HG03175 (cell line): ENCODE measurements around the gene DHRS13.
"Not testable (repeated sequence)": the region's sequence is repeated elsewhere in the genome, so short reads cannot be mapped to it uniquely, and the experiment has no call there.

Source experiments
- ATAC-seq: cut with Tn5 transposase; IDR thresholded peaks from one replicate; pipeline ENCODE4 v1.9.1; 2021; ENCODE audit warnings: mild to moderate bottlenecking, moderate library complexity; ENCODE audit not compliant: unreplicated experiment

The DHRS13 gene

DNA sequence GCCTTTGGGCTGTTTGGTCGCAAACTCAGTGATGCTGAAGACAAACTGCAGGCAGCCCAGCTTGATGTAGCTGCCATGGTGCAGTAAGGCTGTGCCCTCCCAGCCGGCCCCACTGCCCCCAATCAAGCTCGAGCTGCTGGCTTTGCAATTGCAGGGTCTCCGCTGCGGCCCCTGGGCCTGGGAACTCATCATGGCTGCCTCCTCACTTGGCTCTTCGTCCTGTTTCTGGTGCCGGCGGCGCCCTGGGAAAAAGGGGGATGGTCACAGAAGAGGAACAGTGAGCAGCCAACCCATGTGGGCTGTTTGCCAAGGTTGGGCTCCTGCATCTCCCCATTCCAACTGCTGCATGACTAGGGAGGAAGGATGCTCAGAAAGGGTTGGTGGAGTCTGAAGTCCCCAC lies 3.4 kb upstream of the DHRS13 start:
- no peak for ATAC-seq

DNA sequence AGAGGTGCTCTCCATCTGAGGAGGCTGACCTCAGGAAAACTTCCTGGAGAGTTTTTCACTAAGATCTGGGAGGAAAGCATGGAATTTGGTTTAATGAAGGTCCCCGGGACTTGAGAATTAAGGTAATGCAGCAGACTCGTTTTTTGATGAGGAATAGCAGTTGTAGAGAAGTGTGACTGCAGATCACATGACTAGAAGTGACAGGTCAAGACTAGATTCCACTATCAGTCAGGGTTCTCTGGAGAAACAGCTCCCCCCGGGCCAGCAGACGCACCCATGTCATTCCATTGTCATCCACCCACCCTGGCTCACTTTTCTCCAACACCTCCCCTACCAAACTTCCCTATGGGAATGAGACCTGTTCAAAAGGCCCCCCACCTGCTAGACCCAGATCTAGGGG lies 1.9 kb upstream of the DHRS13 start:
- no peak for ATAC-seq

DNA sequence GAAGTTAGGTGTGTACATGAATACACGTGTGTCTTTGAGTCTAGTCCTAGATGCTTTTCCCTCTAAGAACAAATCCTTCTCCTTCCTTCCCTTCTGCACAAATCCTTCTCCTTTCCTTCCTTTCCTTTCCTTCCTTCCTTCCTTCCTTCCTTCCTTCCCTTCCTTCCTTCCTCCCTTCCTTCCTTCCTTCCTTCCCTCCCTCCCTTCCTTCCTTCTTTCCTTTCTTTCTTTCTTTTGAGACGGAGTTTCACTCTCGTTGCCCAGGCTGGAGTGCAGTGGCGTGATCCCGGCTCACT lies 615 bp upstream of the DHRS13 start:
- ATAC-seq: not testable (repeated sequence)

DNA sequence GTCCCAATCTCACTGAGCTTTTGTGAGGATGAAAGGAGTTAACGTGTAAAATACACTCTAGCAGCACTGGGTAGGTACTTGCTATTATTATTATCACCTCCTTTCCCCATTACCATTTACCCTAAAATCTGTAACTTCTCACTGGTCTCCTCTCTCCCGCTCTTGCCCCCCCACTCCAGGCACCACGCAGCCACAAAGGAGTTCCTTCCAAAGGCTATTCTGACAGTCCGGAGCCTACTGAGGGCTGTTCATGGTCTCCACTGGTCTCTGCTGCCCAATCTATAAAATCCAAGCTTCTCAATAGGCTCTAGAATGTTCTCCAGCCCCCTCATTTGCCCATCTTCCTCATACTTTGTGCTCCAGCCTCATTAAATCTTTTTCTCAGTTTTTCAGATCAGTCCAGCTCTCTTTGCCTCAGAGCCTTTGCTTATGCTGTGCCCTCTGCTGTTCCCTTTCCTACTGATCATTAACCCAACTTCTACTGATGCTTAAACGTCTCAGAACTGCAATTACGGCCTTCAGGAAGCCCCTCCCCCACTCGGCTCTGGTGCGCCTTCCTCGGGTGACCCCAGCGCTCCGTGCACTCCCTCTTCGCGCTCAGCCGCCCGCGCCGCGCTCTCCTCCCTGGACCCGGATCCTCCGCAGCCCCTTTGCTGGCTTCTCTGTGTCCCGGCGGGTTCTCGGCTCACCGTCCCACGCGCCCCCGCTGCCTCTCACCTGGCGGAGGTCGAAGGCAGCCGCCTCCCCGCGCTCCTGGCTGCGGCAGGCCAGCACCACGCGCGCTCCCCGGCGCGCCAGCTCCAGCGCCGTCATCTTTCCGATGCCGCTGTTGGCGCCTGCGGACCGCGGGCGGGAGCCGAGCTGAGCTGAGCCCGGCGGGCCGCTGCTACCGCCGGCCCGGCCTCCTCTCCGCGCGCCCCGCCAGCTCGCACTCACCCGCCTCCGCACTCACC lies 737 bp downstream of the DHRS13 start:
- peak; percentile 29 for ATAC-seq

DNA sequence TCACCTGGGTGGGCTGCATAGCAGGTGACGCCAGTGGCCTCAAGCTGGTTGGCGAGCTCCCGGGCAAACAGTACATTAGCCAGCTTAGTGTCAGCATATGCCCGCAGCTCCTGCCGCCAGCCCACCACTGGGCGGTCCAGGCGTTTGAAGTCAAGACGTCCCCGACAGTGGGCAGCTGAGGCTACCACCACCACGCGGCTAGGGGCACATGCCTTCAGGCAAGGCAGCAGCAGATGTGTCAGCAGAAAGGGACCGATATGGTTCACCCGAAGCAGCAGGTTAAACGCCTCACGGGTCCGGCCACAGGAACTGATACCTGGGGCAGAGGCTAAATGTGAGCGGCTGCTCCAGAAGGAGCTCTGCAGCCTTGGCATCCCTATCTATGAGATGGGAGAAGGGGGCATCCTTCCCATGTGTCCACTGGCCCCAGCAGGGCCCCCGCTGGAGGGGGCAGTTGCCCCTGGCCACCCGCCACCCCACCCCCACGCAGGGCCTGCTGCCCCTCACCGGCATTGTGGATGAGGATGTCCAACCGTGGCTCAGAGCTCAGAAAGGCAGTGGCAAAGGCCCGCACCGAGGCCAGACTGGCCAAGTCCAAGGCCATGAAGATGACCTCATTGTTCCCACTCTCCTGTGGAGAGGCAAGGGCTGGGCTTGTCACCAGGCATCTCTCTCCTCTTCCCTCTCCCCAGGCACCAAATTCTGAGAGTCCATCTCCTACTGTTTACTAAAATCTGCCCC lies 1.7 kb downstream of the DHRS13 start:
- no peak for ATAC-seq

DNA sequence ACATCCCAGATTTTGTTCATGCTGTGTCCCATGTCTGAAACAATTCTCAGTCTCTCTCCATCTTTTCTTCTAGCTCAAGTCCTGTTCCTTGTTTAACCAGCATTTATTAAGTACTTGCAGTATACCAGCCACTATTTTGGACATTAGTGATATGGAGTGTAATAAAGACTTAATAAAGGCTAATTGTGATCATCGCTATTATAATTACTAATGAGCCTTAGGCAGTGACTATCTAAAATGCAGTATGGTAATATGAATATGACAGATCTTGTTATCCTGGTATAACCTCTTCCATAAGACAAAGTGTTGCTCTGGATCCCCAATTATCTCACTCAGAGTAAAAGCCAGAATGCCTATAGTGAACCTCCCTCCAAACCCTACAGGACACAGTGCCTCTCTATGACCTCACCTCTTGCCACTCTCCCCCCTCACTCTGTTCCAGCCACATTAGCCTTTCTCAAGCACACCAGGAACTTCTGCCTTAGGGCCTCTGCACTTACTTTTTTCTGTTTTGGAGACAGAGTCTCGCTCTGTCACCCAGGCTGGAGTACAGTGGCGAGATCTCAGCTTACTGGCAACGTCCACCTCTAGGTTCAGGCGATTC lies 3.6 kb downstream of the DHRS13 start:
- no peak for ATAC-seq

DNA sequence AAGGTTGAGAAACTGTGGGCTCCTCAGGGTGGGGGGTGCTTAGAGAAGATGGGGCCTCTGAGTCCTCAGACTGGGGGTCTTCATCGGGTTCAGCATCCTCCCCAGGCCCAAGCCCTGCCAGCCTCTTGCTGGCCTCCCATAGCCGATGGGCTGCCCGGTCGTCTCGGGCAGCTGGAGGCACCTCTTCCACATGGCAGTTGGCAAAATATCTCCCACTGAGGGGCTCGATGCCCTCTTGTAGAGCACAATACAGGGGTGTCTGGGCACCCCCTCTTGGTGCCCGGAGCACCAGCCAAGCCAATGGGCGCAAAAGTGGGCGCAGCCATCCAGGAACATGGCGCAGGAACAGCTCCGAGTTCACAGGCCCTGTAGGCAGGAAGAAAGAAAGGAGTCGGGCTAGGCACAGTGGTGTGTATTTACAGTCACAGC lies 4.3 kb downstream of the DHRS13 start:
- ATAC-seq: no peak

DNA sequence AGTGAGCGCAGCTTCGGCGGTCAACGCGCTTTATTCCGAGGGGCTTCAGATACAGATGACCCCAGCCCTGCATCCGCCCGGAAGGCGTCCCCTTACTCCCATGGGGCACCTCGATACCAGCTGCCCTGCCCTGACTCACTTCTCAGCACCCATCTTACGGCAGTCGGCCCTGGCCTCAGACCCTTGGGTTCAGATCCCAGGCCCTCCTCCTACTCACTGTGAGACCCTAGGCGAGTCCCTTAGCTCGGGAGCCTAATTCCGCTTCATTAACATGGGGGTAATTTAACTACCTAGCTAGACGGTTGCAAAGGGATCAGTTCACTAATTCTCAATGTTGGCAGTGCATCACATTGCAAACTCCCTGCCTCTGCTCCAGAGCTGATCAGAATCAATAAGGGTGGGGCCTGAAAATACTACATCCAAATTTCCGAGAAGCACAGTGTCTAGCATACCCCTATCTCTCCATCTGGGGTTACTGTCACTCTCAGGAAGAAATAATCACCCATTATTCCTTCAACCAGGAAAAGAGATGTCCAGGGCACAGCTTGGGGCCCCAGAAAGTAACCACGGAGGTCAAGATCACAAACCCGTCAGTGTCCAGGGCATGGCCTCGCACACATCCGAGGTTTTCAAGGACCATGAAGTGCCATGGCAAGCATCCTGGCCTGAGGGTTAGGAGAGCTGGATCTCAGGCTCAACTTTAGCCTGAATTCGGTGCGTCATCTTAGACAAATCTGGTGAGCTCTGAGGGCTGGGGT lies 4.9 kb downstream of the DHRS13 start:
- no peak for ATAC-seq

DNA sequence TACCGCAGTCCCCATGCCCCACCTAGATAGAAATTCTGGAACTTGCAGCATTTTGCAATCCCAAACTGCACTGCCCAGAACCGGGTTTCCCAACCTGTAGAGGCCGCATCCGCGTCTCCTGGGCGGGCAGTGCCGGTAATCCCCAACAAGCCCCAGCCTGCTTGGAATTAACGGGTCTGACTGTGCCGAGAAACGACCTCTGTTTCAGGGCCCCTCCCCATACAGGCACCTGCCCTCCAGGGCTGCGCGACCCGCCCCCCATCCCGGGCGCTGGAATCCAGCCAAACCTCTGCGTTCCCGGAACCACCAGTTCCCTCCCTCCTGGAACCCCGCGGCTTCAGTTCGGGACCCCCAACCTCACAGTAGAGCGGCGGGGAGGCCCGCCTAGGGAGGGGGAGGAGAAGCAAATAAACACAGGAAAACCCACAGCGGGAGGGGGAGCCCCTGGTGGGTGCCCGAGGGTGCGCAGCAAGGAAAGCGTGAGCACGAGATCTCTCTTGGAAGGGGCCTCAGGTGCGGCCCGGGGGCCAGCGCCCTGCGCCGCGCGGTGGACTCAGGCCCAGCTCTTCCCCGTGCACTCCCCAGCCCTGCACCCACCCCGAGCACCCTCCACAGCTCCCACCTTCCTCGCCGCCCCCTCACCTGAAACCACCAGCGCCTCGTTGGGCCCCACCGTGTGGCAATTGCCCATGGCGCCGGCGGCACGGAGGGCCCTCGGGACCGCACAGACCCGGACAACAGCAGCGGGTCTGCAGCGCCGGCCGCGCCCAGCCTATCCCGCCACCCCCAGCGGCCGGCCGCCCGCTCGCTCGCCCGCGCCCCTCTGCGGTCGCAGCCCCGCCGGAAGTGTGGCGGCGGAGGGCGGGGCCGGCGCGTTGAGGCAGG lies 5.8 kb downstream of the DHRS13 start, which contains the start of gene FLOT2:
Gene FLOT2 (minus strand): TSS at position 850 of the 885 bp plus-strand sequence. CDS start 159 bp downstream, at position 691.
- ATAC-seq: no peak

DNA sequence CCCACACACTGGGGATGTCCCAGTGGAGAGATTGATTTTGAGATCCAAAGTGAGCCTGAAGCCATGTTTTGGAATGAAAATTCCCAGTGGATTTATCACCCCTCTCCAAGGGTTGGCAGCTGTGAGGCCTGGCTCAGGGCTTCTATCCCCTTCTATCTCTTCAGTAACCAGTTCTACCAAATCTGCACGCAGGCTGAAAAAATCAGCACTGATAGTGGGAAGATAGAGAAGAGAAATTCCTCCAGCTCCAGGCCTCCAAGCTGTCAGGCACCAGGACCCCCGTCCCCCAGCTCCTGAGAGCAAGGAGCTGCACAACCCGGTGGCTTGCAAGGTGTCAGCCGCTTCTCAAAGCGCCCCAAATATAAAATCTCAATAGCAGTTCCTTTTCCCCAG lies 6.4 kb downstream of the DHRS13 start:
- ATAC-seq: no peak

DNA sequence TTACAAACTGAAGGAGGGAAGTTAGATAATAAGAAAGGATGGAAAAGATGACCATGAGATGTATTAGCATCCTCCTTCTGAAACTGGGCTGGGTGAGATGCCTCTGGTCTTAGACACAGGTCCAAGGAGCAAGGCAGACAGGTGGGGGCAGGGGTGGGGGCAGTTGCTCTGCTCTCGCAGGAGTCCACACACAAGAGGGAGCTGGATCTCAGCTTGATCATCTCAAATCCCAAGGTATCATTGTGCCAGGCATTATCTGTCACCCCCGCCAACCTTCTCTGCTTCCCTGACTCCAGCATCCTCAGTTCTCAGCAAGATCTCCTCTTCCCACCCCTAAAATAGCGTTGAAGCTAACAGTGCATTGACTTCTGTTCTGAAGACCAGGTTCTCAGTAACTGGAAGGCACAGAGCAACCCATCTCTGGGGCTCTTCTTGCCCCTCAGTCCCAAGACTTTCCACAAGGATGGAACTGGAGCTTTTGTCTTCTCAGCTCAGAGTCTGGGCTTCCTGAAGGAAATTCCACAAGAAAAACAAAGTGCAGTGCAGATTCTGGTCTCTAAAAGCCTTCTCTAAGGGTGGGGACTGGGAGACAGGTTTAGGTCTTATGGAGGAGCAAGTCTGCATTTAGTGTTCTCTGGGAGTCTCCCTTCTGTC lies 7.0 kb downstream of the DHRS13 start:
- no peak for ATAC-seq

DNA sequence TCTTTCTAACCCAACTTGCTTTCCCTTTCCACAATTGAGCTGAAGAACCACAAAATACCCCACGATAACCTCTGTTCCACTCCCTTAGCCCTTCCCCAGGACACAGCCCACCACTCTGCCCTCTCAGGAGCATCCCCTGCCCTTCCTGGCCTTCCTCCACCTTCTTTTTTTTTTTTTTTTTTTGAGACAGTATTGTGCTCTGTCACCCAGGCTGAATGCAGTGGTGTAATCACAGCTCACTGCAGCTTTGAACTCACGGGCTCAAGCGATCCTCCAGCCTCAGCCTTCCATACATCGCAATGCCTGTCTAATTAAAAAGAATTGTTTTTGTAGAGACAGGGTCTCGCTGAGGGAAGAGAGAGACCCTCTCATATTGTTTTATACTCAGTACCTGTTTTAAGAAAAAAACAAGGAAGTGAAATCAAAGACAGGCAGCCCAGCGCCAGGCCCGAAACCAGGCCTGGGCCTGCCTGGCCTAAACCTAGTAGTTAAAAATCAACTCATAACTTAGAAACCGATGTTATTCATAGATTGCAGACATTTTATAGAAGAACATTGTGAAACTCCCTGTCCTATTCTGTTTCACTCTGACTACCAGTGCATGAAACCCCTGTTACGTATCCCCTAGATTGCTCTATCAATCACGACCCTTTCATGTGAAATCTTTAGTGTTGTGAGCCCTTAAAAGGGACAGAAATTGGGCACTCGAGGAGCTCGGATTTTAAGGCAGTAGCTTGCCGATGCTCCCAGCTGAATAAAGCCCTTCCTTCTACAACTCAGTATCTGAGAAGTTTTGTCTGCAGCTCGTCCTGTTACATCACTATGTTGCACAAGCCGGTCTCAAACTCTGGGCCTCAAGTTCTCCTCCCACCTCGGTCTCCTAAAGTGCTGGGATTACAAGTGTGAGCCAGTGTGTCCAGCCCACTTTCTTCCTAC lies 9.4 kb downstream of the DHRS13 start:
- peak; percentile 34 for ATAC-seq

DNA sequence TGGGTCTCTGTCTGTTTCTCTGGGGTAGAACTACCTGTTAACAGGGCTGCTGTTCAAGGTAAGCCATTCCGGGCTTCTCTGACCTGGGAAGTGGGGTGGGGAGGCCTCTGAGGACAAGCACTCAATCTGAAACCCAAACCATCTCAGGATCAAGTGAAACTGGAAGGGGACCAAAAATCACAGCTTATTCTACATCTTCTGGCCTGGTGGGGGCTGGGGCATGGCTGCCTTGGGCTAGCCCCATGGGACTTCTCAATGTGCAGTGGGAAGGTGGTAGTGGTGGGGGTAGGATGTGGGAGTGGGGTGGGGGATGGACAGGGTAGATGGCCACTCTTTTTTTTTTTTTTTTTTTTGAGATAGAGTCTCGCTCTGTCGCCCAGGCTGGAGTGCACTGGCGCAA lies 10.9 kb downstream of the DHRS13 start:
- no peak for ATAC-seq

DNA sequence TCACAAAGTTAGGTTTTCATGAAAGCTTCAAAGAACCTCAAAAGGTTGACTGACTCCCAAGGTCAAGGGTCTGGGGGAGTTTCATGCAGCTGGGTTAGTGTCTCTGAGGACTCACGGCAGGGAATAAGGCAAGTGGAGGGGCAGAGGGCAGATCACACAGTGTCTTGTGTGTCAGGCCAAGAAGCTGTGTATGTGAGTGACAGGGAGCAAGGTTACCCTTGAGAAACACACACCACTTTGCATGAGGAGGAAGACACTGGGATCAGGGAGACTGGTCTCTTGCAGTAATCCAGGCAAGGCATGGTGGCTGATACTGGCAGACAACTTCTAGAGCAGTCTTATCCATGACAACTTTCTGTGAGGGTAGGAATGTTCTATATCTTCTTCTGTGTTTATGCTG lies 11.7 kb downstream of the DHRS13 start:
- no peak for ATAC-seq

DNA sequence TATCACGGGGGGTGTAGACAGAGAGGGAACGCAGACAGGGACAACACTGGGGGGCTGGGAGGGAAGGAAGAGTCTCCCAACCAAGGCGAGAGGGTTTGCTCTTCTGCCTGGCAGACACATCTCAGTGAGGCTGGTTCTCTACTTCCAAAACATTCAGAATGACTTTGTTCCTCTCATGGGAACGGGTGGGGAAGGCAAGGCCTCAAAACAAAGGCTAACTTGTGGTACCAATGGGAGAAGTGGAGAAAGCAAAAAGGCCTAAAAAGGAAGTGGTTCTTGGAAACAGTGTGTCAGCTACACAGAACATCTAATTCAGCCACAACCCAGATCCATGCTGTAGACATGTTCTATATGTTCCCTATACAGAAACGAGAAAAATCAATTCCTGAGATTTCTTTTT lies 12.9 kb downstream of the DHRS13 start:
- no peak for ATAC-seq

DNA sequence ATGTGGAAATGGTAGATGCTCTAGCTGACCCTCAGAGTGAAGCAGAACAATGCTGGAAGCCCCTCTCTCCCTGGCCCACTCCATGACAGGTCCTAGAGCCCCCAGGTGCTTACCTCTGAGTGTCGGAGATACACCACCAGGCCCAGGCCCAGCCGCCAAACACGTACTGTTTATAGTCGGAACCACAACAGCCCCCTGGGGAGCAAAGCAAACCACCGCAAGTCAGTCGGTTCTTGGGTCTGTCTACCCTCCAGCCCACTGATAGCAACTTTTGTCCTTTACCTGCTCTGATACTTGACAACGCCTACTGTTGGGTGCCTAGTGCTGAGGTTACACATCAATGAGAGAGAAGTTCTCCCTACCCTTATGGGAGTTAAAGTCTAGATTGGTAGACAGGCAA lies 14.0 kb downstream of the DHRS13 start:
- ATAC-seq: no peak

DNA sequence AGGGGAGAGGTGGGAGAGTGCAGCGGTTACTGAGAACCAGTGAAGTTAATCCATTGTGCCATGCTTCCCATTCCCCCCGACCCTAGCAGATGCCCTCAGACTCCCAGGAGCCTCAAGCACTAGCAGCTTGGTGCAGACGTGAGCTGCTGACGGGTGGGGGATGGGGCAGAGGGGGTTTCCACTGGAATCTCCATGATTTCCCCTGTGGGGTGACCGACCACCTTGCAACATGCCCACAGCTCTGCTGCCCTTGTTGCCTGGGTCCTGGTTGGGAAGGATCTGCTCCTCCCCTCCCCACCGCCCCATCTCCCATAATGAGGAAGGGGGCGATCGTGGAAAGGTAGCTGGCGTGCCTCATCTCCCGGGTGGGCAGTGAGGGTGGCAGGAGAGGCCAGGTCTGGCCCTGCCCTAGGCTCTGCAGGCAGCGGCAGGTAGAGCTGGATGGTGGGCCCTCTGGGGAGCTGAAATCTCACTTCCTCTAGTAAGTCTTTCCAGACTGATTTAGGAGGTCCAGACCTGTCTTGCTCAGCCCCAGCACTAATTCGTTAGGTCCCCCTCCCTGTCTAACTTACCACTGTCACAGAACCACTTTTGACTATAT lies 14.9 kb downstream of the DHRS13 start:
- ATAC-seq: no peak

DNA sequence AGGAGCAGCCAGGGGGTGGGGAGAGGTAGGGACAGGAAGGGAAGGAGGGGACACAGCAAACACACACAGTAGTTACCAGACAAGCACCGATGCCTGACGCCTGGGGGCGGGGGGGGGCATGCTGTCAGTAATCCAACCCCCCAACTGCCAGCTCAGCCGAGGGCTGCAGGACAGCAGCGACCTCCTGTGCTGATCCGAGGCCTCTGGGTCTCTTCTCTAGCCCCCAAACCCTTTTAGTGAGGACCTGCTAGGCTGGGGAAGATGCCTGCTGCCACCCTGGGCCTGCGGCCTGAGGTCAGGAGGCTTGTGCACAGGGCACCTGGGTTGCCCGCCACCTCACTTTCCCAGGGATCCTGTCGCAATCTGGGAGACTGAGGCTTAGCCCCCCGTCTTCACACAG lies 16.9 kb downstream of the DHRS13 start:
- no peak for ATAC-seq
